ENCODE measurements around the gene CPEB4. TPM values are rescaled to one million over a fixed set of nuclear protein-coding genes. Genes with fewer than 3 reads are reported as not detected.

CPEB4 gene
- total and polyA plus RNA-seq, 2 of the 8 experiments (the other 6 are each of a cell fraction or from before 2014, with no cell fraction given): 8.4 to 13.4 TPM

- Histone ChIP-seq H4K8ac (ENCODE audit: extremely low read depth, insufficient read depth, low read length) (no peak overlapping the region), H4K20me1 (replicated peaks in 1 of 2; ENCODE audit: control insufficient read depth in 1 of 2, insufficient read depth in 2 of 2, low read length in 2 of 2) (no peaks in the 10 kb centered on the region), H3K9me3 (ENCODE audit: insufficient read depth in 2 of 2, low read depth in 1 of 2, low read length in 1 of 2) (no peaks in the 10 kb centered on the region), H3K36me3 (ENCODE audit: control insufficient read depth in 2 of 4, insufficient read depth in 4 of 4, low read length in 3 of 4) (peaks cover 0 to 38% (median 15%) of the 10 kb centered on the region in 4 experiments; a peak in 6 of 8 replicates), H2BK12ac (ENCODE audit: low read depth, low read length) (no peak overlapping the region), H4K5ac (ENCODE audit: insufficient read length, low read depth, low read length) (no peak overlapping the region), H3K56ac (replicated peaks; ENCODE audit: insufficient read length, low read depth, low read length) (no peak overlapping the region), H3K18ac (ENCODE audit: extremely low read depth, low read length) (no peak overlapping the region), H3K9ac (replicated peaks in 1 of 4; ENCODE audit: extremely low read depth in 1 of 4, low read depth in 3 of 4, low read length in 3 of 4) (no peak overlapping the region), H3K4ac (replicated peaks; ENCODE audit: insufficient read length, low read depth, low read length) (no peak overlapping the region), H2BK5ac (ENCODE audit: low read depth, low read length) (no peak overlapping the region), H3K23ac (ENCODE audit: insufficient read length) (no peak overlapping the region), H2AK5ac (ENCODE audit: low read depth, low read length) (no peak overlapping the region), H3K27me3 (replicated peaks in 1 of 4; ENCODE audit: control insufficient read depth in 3 of 4, extremely low read depth in 1 of 4, insufficient read depth in 3 of 4, low read length in 3 of 4) (no peaks in the 10 kb centered on the region), H3K23me2 (ENCODE audit: low read depth, low read length) (no peaks in the 10 kb centered on the region), H2BK120ac (replicated peaks; ENCODE audit: low read depth, low read length) (no peak overlapping the region), H3K4me1 (replicated peaks in 1 of 4; ENCODE audit: control insufficient read depth in 3 of 4, insufficient read depth in 4 of 4, low read length in 3 of 4) (no peaks in the 10 kb centered on the region), H3K4me2 (ENCODE audit: insufficient read depth in 1 of 2, low read depth in 2 of 2, low read length in 2 of 2) (no peak overlapping the region), H4K91ac (replicated peaks; ENCODE audit: insufficient read length, low read length) (no peak overlapping the region), H2AFZ (ENCODE audit: low read length) (no peak overlapping the region), H3K27ac (ENCODE audit: low read depth, low read length) (no peak overlapping the region), H3K14ac (ENCODE audit: insufficient read length) (no peak overlapping the region), H2BK20ac (ENCODE audit: low read length) (no peak overlapping the region), H2BK15ac (ENCODE audit: low read length) (no peak overlapping the region), H3K79me1 (ENCODE audit: low read depth, low read length) (no peaks in the 10 kb centered on the region), H3K79me2 (ENCODE audit: control insufficient read depth in 1 of 2, insufficient read depth in 2 of 2, low read length in 2 of 2) (no peaks in the 10 kb centered on the region), H3K4me3 (ENCODE audit: extremely low read depth in 1 of 4, insufficient read depth in 2 of 4, low read depth in 3 of 4, low read length in 4 of 4) (no peak overlapping the region)
- DNase-seq (ENCODE audit: low read depth in 1 of 2, low spot score in 2 of 2) (no peak), FAIRE-seq (no peak)
- WGBS, 2 experiments (ENCODE audit: extremely low coverage in 1 of 2, insufficient coverage in 1 of 2, insufficient read length in 1 of 2, insufficient replicate concordance in 2 of 2, low coverage in 1 of 2, low lambda C conversion rate in 2 of 2, missing lambda C conversion rate in 1 of 2): 91 to 100% methylated on average over 1 to 5 of the region's 5 CpGs
- POLR2A ChIA-PET (ENCODE audit: partially characterized antibody): interaction anchor here (10.3 kb wide), 1 partner anchor 9 kb away, joined by 64 read pairs; no protein-coding TSS in a partner anchor
- CTCF ChIA-PET (ENCODE audit: partially characterized antibody): interaction anchor here (1.2 to 2.1 kb wide), 2 partner anchors 10 to 30 kb away, joined by 4 to 13 read pairs; no protein-coding TSS in a partner anchor
- TF ChIP-seq MAFK (IDR thresholded peaks at IDR 0.05; ENCODE audit: low read depth, low read length): no peak
- TF ChIP-seq SIX5 (IDR thresholded peaks at IDR 0.05; ENCODE audit: low read depth, low read length): no peak
- TF ChIP-seq SIN3A (conservative IDR thresholded peaks at IDR 0.05 in 1 of 2, IDR thresholded peaks at IDR 0.05 in 1 of 2; ENCODE audit: low read depth in 1 of 2, low read length in 2 of 2): no peak
- no peak for TF ChIP-seq GTF2F1 (IDR thresholded peaks at IDR 0.05; ENCODE audit: borderline replicate concordance, low read depth, low read length)
- no peak for TF ChIP-seq RNF2 (IDR thresholded peaks at IDR 0.05; ENCODE audit: borderline replicate concordance, low read depth, low read length, missing control alignments, poor library complexity, severe bottlenecking)
- TF ChIP-seq EP300 (IDR thresholded peaks at IDR 0.05; ENCODE audit: borderline replicate concordance in 1 of 2, low read depth in 2 of 2, low read length in 2 of 2): no peak
- TF ChIP-seq POLR2AphosphoS5 (IDR thresholded peaks at IDR 0.05; ENCODE audit: low read depth, low read length): no peak
- TF ChIP-seq SP4 (IDR thresholded peaks at IDR 0.05; ENCODE audit: low read length): no peak
Observed at GRCh38 chr5:173953528-173954090, 65.5 kb downstream of the CPEB4 start.

All from H1 (cell line).